ENCODE data around the gene RHO.
"Not testable (repeated sequence)": the region's sequence is repeated elsewhere in the genome, so short reads cannot be mapped to it uniquely, and the experiment has no call there.

- TF ChIP-seq SCRT2 (tag by site-specific recombination; IDR thresholded peaks at IDR 0.05); CTCF (tag by site-specific recombination; IDR thresholded peaks at IDR 0.05); ZNF133 (tag by site-specific recombination; IDR thresholded peaks at IDR 0.05); HOXC10 (CRISPR knock-in tag; IDR thresholded peaks at IDR 0.05); ZNF561 (tag by site-specific recombination; IDR thresholded peaks at IDR 0.05; ENCODE audit: borderline replicate concordance); ZNF626 (tag by site-specific recombination; IDR thresholded peaks at IDR 0.05); ZNF530 (tag by site-specific recombination; IDR thresholded peaks at IDR 0.05; ENCODE audit: low read depth); ZFHX2 (tag by site-specific recombination; conservative IDR thresholded peaks at IDR 0.05); REPIN1 (tag by site-specific recombination; IDR thresholded peaks at IDR 0.05; ENCODE audit: low read depth): not testable (repeated sequence)
Observed at GRCh38 chr3:129515108-129515820, 13.2 kb upstream of the RHO start.

Measured in HEK293 (cell line).